GM12872 (cell line): ENCODE data around the gene UBP1.

Source experiments
- CTCF ChIP-seq: IDR thresholded peaks from 3 replicates; pipeline ENCODE4 v1.5.1; 2011; ENCODE audit warnings: low read depth, mild to moderate bottlenecking, low read length, moderate library complexity; ENCODE audit not compliant: insufficient read depth

The UBP1 gene

GRCh38 chr3:33439546-33440327 lies 468 bp downstream of the UBP1 start:
- peak; percentile 29; the same call in 2 of the 3 replicates for TF ChIP-seq CTCF

- TF ChIP-seq CTCF = no peak
Observed at GRCh38 chr3:33438881-33439545, 1.2 kb downstream of the UBP1 start.

- TF ChIP-seq CTCF = no peak
Observed at GRCh38 chr3:33438284-33438668, 1.9 kb downstream of the UBP1 start.

- no peak for TF ChIP-seq CTCF
Observed at GRCh38 chr3:33437556-33438283, 2.5 kb downstream of the UBP1 start.

- no peak for TF ChIP-seq CTCF
Observed at GRCh38 chr3:33433843-33434242, 6.4 kb downstream of the UBP1 start.

- no peak for TF ChIP-seq CTCF
Observed at GRCh38 chr3:33430571-33430970, 9.6 kb downstream of the UBP1 start.

GRCh38 chr3:33430061-33430460 lies 10.1 kb downstream of the UBP1 start:
- TF ChIP-seq CTCF = no peak
